Stomach (tissue), 9 donors: ENCODE measurements around the gene MRPS23. TPM values are rescaled to one million over a fixed set of nuclear protein-coding genes. Genes with fewer than 3 reads are reported as not detected.

ENCODE experiments used
- DNase-seq, 2 donors: peaks; one replicate each; pipeline versions ENCODE4 v3.0.0 to v3.0.0-alpha.2; 2013 to 2019
- H3K27ac ChIP-seq, 5 donors: fragments of 200-600 bp in 4 of 5; sonication (generic) in 4 of 5; one replicate each; pipeline ENCODE4 v1.5.1; 2013 to 2019; ENCODE audit warnings: mild to moderate bottlenecking in 1 of 5, moderate library complexity in 1 of 5
- H3K27me3 ChIP-seq, 3 donors: fragments of 200-600 bp; sonication (generic); one replicate each; pipeline ENCODE4 v1.5.1; 2017 to 2019; ENCODE audit warnings: mixed run types in 1 of 3
- H3K36me3 ChIP-seq, 4 donors: fragments of 200-600 bp; sonication (generic); 1 replicate in 3 of 4; 2 replicates in 1 of 4; pipeline ENCODE4 v1.5.1; 2016 to 2019
- H3K4me1 ChIP-seq, 4 donors: fragments of 200-600 bp; sonication (generic); one replicate each; pipeline ENCODE4 v1.5.1; 2016 to 2019
- H3K4me3 ChIP-seq, 4 donors: fragments of 200-600 bp; sonication (generic) in 3 of 4; one replicate each; pipeline ENCODE4 v1.5.1; 2016 to 2019; ENCODE audit warnings: mild to moderate bottlenecking in 1 of 4
- H3K9me3 ChIP-seq, 4 donors: fragments of 200-600 bp; sonication (generic); one replicate each; pipeline ENCODE4 v1.5.1; 2016 to 2019
- EP300 ChIP-seq: sonication (generic); formaldehyde crosslinking; IDR thresholded peaks from one replicate; pipeline ENCODE4 v1.6.1; 2017; ENCODE audit warnings: antibody characterized with exemption
- POLR2A ChIP-seq, 4 donors: fragments of 450-650 bp; IDR thresholded peaks; one replicate each; pipeline ENCODE4 v1.6.1; 2016; ENCODE audit warnings: antibody characterized with exemption in 4 of 4, control low read depth in 2 of 4, mild to moderate bottlenecking in 1 of 4, moderate library complexity in 1 of 4
- POLR2AphosphoS5 ChIP-seq, 3 donors: sonication (generic); formaldehyde crosslinking; IDR thresholded peaks; one replicate each; pipeline ENCODE4 v1.6.1; 2016; ENCODE audit warnings: antibody characterized with exemption in 3 of 3
- WGBS, 5 donors: extraction: QIAGEN DNeasy Blood & Tissue Kit in 3 of 5; methylation state at CpG; one replicate each; pipeline versions ENCODE4 v1.1.5 to v1.1.7; 2013 to 2018; 5-methylcytosine and 5-hydroxymethylcytosine counted together
- intact Hi-C: fragments of 100-400 bp; cut with DNase I; formaldehyde crosslinking; loops from one replicate; pipeline ENCODE4 v1.15.1; 2023; ENCODE audit warnings: low total_unique reads
- polyA plus RNA-seq, 3 donors: library from polyadenylated mRNA; stranded (reverse); fragments of 200-250 nt; gene quantifications; one replicate each; pipeline ENCODE4 v1.2.3, GENCODE V29; 2013
- total RNA-seq, 5 donors: library from RNA; depleted of rRNA; stranded (reverse); fragments of >200 nt; gene quantifications; one replicate each; pipeline versions ENCODE4 v1.1.0 to v1.2.3, GENCODE V29; 2014 to 2016
- TF ChIP-seq, protein P1 (sequence below), 7 experiments: fragments of 450-650 bp in 4 of 7; fragments of 200-600 bp in 3 of 7; sonication (generic) in 3 of 7; IDR thresholded peaks; one replicate each; pipeline ENCODE4 v1.5.1; 2016 to 2019; ENCODE audit warnings: antibody characterized with exemption in 7 of 7, control low read depth in 2 of 7, mild to moderate bottlenecking in 1 of 7
- donor health status: healthy with polysubstance abuse.
- donor health status: Bipolar disorder and iron deficiency.
- donor health status: healthy.

The MRPS23 gene
- total and polyA plus RNA-seq, 8 donors: 12.6 to 43.3 (median 25.1) TPM; not detected in 1

DNA sequence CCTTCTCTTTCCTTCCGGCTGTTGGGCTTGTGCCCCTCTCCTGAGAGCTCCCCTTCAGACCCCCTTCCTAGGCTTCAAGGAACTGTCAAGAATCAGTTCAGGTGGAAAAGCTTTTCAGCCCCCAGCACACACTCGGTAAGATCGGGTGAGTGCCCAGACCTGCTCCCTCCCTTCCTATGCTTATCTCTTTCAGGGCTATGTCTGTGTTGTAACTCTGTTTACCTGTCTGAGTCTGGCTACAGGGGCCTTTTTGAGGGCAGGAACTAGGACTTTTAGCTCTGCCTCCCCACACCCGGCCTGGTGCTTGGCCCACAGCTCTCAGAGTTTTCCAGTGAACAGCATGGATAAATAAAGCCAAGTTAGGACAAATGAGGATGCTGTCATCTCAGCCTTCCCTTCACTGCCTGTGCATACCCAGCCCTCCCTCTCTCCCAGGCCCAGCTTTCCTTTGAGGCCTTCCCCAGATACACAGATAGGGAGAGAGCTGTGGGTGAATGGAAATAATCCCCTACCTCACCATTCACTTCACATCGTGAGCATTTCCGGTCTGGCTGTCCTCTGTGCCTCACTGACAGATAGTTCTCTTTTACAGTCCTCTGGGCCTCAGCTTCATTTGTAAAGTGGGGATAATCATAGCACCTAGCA lies 5.7 kb upstream of the MRPS23 start:
- intact Hi-C loops: loop anchor here (5.0 to 10.0 kb wide), 2 partner anchors 142 to 259 kb away; no protein-coding TSS in a partner anchor
- peak in 1 of 2 donors; percentile 50 for DNase-seq
- 30 to 47% (median 35%) methylated on average over 5 to 6 of the region's 6 CpGs for WGBS, 5 donors

DNA sequence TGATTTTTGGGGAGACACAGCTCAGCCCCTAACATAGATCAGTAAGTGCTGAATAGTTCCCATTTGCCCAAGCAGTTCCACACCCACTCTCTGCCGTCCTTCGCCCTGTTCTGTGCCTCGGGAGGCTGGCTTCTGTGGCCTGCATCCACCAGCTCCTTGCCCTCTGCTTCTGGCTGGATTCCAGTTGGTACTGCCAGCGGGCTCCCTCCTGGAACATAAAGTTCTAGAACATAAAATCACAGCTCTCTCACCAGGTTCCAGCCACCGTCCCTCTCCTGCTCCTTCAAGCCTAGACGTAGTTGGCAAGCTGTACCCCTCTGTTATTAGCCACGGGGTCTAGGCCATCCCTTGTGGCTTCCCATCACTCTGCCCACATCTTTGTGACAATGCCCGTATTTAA lies 3.9 kb upstream of the MRPS23 start:
- peak overlapping the region; percentile 17 to 97 (median 95) for H3K27ac ChIP-seq
- intact Hi-C loops: loop anchor here (10.0 kb wide), 1 partner anchor 261 kb away; no protein-coding TSS in a partner anchor
- TF ChIP-seq EP300 (peak; percentile 96), POLR2A (IDR thresholded peaks at IDR 0.05) (no peak), POLR2AphosphoS5 (IDR thresholded peaks at IDR 0.05) (peak; percentile 60 to 74 (median 71))

More for the DNA sequence above, 5.7 kb upstream of the MRPS23 start:
- TF ChIP-seq, protein P1, sequence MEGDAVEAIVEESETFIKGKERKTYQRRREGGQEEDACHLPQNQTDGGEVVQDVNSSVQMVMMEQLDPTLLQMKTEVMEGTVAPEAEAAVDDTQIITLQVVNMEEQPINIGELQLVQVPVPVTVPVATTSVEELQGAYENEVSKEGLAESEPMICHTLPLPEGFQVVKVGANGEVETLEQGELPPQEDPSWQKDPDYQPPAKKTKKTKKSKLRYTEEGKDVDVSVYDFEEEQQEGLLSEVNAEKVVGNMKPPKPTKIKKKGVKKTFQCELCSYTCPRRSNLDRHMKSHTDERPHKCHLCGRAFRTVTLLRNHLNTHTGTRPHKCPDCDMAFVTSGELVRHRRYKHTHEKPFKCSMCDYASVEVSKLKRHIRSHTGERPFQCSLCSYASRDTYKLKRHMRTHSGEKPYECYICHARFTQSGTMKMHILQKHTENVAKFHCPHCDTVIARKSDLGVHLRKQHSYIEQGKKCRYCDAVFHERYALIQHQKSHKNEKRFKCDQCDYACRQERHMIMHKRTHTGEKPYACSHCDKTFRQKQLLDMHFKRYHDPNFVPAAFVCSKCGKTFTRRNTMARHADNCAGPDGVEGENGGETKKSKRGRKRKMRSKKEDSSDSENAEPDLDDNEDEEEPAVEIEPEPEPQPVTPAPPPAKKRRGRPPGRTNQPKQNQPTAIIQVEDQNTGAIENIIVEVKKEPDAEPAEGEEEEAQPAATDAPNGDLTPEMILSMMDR (IDR thresholded peaks at IDR 0.05): no peak
- TF ChIP-seq POLR2A (IDR thresholded peaks at IDR 0.05) (no peak), EP300 (no peak), POLR2AphosphoS5 (IDR thresholded peaks at IDR 0.05) (no peak)
- H3K9me3 ChIP-seq: no peaks in the 10 kb centered on the region
- no peaks in the 10 kb centered on the region for H3K27me3 ChIP-seq
- no peaks in the 10 kb centered on the region for H3K36me3 ChIP-seq
- peak overlapping the region; percentile 25 to 97 (median 95) for H3K27ac ChIP-seq
- H3K4me1 ChIP-seq: peaks cover 54 to 88% (median 77%) of the 10 kb centered on the region in 4 donors
- no peak overlapping the region for H3K4me3 ChIP-seq

DNA sequence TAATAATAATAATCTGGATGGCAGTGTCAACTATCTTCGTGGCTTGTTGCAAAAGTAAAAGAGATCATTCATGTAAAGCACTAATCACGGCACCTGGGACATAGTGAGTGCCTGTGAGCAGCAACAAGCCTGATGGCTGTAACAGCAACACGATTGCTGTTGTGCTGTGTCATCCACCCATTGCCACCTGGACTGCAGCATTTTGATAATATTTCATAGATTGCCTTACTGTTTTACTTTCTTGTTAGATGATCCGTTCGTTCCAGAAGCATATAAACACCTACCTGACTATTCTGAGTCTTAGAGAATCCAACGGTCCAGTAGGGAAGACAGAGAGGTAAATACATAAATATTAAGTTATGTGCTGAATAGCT lies 3.1 kb upstream of the MRPS23 start:
- TF ChIP-seq EP300 (no peak), POLR2AphosphoS5 (IDR thresholded peaks at IDR 0.05) (no peak), POLR2A (IDR thresholded peaks at IDR 0.05) (no peak)
- TF ChIP-seq, protein P1 (IDR thresholded peaks at IDR 0.05): no peak
- Histone ChIP-seq H3K27ac (peak overlapping the region; percentile 53 to 97 (median 95)), H3K36me3 (peaks cover 0 to 7% (median 6%) of the 10 kb centered on the region in 4 donors), H3K9me3 (no peaks in the 10 kb centered on the region), H3K4me1 (peaks cover 60 to 86% (median 78%) of the 10 kb centered on the region in 4 donors), H3K4me3 (no peak overlapping the region), H3K27me3 (no peaks in the 10 kb centered on the region)
- no peak for DNase-seq
- intact Hi-C loops: loop anchor here (10.0 kb wide), 1 partner anchor 262 kb away; no protein-coding TSS in a partner anchor
- 51 to 64% (median 57%) methylated on average over 6 of the region's 6 CpGs for WGBS, 5 donors

More for the DNA sequence above, 3.9 kb upstream of the MRPS23 start:
- H3K27me3 ChIP-seq: no peaks in the 10 kb centered on the region
- H3K4me1 ChIP-seq: peaks cover 59 to 84% (median 76%) of the 10 kb centered on the region in 4 donors
- WGBS, 5 donors: 22 to 47% (median 31%) methylated on average over 8 of the region's 8 CpGs
- H3K9me3 ChIP-seq: no peaks in the 10 kb centered on the region
- no peak overlapping the region for H3K4me3 ChIP-seq
- peaks cover 0 to under 1% (median 0%) of the 10 kb centered on the region in 4 donors for H3K36me3 ChIP-seq
- DNase-seq: peak in 1 of 2 donors; percentile 91

DNA sequence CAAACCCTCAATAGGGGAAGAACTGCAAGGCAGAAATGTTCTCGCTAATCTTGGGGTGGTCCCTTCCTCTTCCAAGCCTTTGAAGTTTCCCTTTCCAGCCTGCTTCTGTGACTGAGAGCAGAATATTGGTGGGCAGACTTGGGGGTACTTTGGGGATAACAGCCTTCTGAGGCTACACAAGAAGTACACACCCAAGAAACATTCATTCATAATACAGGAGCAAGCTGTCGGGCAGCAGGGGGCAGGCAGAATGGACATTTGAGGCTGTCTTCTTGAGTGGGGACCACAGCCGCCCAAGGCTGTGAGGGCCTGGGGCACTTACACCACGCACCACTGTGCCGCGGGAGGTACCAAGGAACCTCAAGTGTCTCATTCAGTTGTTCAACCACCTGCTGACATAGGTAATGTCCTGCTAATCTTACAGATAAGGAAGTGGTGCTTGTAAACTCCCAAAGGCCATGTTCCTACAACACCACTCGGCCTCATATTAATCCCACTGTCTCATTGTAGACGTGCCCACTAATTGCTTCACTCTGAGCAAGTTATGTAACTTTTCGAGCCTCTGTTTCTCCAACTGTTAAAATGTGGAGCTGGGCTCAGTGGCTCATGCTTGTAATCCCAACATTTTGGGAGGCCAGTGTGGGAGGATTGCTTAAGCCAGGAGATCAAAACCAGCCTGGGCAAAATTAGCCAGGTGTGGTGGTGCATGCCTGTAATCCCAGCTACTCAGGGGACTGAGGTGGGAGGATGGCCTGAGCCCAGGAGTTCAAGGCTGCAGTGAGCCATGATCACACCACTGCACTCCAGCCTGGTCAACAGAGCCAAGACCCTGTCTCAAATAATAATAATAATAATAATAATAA lies 2.5 kb upstream of the MRPS23 start:
- H3K9me3 ChIP-seq: no peaks in the 10 kb centered on the region
- TF ChIP-seq, protein P1 (IDR thresholded peaks at IDR 0.05): no peak
- TF ChIP-seq EP300 (no peak), POLR2A (IDR thresholded peaks at IDR 0.05) (no peak), POLR2AphosphoS5 (IDR thresholded peaks at IDR 0.05) (no peak)
- peaks cover 61 to 85% (median 77%) of the 10 kb centered on the region in 4 donors for H3K4me1 ChIP-seq
- 36 to 52% (median 47%) methylated on average over 5 to 9 of the region's 9 CpGs for WGBS, 5 donors
- DNase-seq: no peak
- H3K36me3 ChIP-seq: peaks cover 0 to 12% (median 11%) of the 10 kb centered on the region in 4 donors
- peak overlapping the region; percentile 79 to 97 (median 95) for H3K27ac ChIP-seq
- intact Hi-C loops: loop anchor here (10.0 kb wide), 1 partner anchor 262 kb away; no protein-coding TSS in a partner anchor
- no peaks in the 10 kb centered on the region for H3K27me3 ChIP-seq
- peak overlapping the region in 1 of 4 donors; percentile 10 for H3K4me3 ChIP-seq
